ENCODE results near the gene EHBP1L1.
"Not testable (repeated sequence)": the region's sequence is repeated elsewhere in the genome, so short reads cannot be mapped to it uniquely, and the experiment has no call there.

EHBP1L1 gene

GRCh38 chr11:65633390-65634108 lies 57.7 kb downstream of the EHBP1L1 start:
- no peak for DNase-seq (ENCODE audit: extremely low read depth in 1 of 2, low read depth in 1 of 2)

DNA sequence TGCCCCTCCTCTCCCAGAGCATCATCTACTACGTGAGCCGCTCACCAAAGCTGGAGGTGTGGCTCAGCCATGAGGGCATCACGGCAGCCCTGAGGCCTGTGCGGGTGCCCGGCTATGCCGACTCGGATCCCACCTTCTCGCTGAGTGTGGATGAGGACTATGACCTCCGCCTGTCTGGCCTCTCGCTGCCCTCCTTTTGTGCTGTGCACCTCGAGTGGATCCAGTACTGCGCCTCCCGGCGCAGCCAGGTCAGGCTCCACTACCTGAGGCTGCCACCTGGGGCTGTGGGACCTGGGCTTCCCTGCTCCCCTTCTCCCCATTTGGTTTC lies 58.2 kb downstream of the EHBP1L1 start:
- DNase-seq (ENCODE audit: extremely low read depth in 1 of 2, low read depth in 1 of 2) = no peak

DNA sequence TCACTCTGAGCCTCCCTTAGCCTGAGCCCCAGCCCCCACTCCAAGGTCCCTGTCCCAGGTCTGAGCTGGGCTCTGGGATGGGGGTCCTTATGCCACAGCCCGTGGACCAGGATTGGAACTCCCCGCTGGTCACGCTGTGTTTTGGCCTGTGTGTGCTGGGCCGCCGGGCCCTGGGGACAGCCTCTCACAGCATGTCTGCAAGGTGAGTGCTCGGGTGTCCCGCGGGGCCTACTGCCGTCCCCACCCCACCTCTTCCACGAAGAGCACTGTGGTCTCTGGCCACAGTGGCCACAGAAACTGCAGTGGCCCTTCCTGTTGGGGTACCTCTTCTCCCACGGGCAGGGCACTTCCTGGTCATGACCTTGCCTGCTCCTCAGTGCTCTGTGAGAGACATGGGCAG lies 58.6 kb downstream of the EHBP1L1 start:
- no peak for DNase-seq (ENCODE audit: extremely low read depth in 1 of 2, low read depth in 1 of 2)

DNA sequence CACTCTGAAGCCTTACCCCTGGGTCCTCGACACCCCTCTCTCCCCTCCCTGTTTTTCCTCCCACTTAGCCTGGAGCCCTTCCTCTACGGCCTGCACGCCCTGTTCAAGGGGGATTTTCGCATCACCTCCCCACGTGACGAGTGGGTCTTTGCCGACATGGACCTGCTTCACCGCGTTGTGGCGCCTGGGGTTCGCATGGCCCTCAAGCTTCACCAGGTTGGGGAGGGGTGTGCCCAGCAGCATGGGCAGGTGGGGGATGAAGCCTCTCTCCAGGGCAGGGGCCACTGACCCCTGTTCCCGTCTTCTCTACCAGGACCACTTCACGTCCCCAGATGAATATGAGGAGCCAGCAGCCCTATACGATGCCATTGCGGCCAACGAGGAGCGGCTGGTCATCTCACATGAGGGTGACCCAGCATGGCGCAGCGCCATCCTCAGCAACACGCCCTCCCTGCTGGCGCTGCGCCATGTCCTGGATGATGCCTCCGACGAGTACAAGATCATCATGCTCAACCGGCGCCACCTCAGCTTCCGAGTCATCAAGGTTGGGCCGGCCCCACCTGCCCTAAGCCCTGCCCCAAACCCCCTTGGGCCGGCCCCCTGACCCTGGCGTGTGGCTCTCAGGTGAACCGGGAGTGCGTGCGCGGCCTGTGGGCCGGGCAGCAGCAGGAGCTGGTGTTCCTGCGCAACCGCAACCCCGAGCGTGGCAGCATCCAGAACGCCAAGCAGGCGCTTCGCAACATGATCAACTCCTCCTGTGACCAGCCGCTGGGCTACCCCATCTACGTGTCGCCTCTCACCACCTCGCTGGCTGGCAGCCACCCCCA lies 59.3 kb downstream of the EHBP1L1 start:
- no peak for DNase-seq (ENCODE audit: extremely low read depth in 1 of 2, low read depth in 1 of 2)

DNA sequence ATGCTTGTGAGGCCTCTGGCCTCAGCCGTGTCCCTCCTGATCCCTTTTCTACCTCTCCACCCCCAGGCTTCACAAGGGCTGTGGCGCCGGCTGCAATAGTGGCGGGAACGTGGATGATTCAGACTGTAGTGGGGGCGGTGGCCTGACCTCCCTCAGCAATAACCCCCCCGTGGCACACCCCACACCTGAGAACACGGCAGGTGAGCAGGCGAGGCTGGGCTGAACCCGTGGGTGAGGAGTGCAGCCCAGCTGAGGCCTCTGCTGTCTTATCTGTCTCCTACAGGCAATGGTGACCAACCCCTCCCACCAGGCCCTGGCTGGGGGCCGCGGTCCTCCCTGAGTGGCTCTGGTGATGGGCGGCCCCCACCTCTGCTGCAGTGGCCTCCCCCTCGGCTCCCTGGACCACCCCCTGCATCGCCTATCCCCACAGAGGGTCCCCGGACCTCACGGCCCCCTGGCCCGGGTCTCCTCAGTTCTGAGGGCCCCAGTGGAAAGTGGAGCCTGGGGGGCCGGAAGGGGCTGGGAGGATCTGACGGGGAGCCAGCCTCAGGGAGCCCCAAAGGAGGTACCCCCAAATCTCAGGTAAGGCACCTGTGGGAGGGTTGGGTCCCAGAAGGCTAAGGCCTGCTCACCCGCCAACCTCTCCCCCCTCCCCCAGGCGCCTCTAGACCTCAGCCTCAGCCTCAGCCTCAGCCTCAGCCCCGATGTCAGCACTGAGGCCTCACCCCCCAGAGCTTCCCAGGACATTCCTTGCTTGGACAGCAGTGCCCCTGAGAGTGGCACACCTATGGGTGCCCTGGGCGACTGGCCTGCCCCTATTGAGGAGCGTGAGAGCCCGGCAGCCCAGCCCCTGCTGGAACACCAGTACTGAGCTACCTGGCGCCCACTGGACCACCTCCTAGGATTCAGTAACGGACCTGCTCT lies 60.5 kb downstream of the EHBP1L1 start:
- DNase-seq (ENCODE audit: extremely low read depth in 1 of 2, low read depth in 1 of 2) = no peak

DNA sequence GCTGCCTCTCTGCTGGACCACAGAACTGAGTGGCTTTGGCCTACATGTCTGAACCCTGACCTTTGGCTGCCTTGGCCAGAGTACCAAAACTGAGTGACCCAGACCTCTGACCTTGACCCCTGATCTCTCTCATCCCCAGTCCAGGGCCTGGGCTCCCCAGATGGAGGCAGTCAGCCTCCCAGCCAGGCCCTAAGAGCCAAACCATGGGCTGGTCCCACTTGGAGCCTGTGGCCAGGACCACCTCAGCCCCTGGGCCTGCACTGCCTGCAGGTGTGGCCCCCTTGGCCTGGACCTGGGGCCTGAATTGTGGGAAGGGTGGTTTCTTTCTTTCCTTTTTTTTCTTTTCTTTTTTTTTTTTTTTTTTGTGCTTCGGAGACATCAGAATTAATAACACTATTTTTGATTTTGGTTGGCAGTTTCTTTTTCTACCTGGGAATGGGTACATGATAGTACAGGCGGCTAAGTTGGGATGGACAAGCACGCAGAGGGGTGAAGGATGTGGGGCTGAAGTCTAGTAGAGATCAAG lies 61.2 kb downstream of the EHBP1L1 start:
- no peak for DNase-seq (ENCODE audit: extremely low read depth in 1 of 2, low read depth in 1 of 2)

- DNase-seq (ENCODE audit: extremely low read depth in 1 of 2, low read depth in 1 of 2) = no peak
Observed at GRCh38 chr11:65637794-65638419, 62.1 kb downstream of the EHBP1L1 start, which contains the start of gene SIPA1. Gene SIPA1 (plus strand): TSS chr11:65638101. CDS start chr11:65640922, 2,821 bp downstream.

DNA sequence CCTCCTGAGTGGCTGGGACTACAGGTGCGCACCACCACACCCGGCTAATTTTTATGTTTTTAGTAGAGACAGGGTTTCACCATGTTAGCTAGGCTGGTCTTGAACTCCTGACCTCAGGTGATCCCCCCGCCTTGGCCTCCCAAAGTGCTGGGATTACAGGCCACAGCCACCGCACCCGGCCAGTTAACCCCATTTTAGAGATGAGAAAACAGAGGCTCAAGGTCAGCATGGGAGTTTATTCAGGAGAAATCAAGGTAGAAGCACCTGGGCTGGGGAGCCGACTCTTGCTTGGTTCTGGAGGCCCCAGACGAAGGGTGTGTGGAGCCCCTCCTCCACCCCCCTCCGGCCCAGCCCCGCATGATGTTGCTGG lies 63.4 kb downstream of the EHBP1L1 start:
- DNase-seq (ENCODE audit: extremely low read depth in 1 of 2, low read depth in 1 of 2) = not testable (repeated sequence)

DNA sequence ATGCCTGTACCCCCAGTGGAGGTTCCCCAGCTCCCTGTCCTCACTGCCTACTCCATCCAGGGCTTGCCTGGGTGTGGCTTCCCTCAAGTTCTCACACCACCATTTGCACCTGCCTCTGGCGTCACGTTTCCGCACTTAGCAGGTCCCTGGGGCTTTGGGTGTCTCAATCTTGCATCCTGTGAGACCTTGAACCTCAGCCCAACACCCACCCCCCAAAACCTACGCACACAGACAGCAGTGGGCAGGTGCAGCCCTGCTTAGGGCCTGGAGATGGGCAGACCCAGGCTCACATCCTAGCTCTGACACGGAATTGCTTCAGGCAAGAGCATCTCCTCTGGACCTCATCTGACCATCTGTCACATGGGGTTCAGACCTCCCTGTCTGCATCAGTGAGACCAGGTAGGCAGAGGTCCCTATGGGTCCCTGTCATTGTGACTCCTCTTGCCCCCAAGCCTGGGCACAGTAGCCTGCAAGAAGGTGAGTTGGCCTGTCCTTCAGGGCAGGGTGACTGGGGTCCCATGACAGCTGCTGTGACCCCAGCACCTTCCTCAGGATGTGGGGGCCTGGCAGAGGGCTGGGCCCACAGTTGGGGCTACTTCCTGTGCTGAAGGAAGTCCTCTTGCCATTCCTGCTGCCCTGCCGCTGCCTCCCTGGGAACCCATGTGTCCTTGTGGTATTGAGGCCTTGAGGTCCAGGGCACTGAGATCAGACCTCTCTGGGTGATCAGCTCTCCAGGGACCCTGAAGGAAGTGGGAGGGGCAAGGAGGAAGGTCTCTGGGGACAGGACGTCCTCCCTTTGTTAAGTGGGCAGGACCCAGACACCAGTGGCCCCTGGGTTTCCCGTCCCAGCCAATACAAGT lies 64.0 kb downstream of the EHBP1L1 start:
- peak in 1 of 2 donors; percentile 53 for DNase-seq (ENCODE audit: extremely low read depth in 1 of 2, low read depth in 1 of 2)

- DNase-seq (ENCODE audit: extremely low read depth in 1 of 2, low read depth in 1 of 2) = no peak
Observed at GRCh38 chr11:65640483-65641296, 64.8 kb downstream of the EHBP1L1 start.

- no peak for DNase-seq (ENCODE audit: extremely low read depth in 1 of 2, low read depth in 1 of 2)
Observed at GRCh38 chr11:65641297-65642013, 65.6 kb downstream of the EHBP1L1 start.
